ENCODE measurements around the gene SH3BGRL3. TPM values are rescaled to one million over a fixed set of nuclear protein-coding genes. Genes with fewer than 3 reads are reported as not detected.

Gene SH3BGRL3
- total RNA-seq, 1 donor from 2014 or later: 324 TPM

GRCh38 chr1:26315874-26316850, 36.3 kb downstream of the SH3BGRL3 start:
- Histone ChIP-seq H3K4me2 (ENCODE audit: low read length) (no peak overlapping the region), H3K27me3 (ENCODE audit: insufficient read depth, low read length) (peaks cover 3% of the 10 kb centered on the region), H3K27ac (ENCODE audit: low read depth, low read length) (no peak overlapping the region), H3K4me1 (ENCODE audit: insufficient read depth, low read length) (peaks cover 1% of the 10 kb centered on the region), H3K9ac (ENCODE audit: low read length) (no peak overlapping the region), H4K20me1 (ENCODE audit: insufficient read depth, low read length) (no peaks in the 10 kb centered on the region), H2AFZ (ENCODE audit: low read depth, low read length) (no peak overlapping the region), H3K79me2 (ENCODE audit: insufficient read depth, low read length) (no peaks in the 10 kb centered on the region), H3K36me3 (ENCODE audit: insufficient read depth, low read length) (no peaks in the 10 kb centered on the region), H3K9me3 (ENCODE audit: insufficient read depth, low read depth, low read length) (no peaks in the 10 kb centered on the region), H3K4me3 (ENCODE audit: insufficient read depth, low read depth, low read length) (no peak overlapping the region)
- DNase-seq (ENCODE audit: low read depth) (no peak), FAIRE-seq (no peak)
- Mint-ChIP-seq H3K4me3 (ENCODE audit: unreplicated experiment) (no peak overlapping the region), H3K4me1 (ENCODE audit: low read depth, unreplicated experiment) (peaks cover 6% of the 10 kb centered on the region), H3K9me3 (ENCODE audit: unreplicated experiment) (no peaks in the 10 kb centered on the region), H3K27me3 (ENCODE audit: low read depth, unreplicated experiment) (peaks cover 21% of the 10 kb centered on the region), H3K36me3 (ENCODE audit: low read depth, unreplicated experiment) (no peaks in the 10 kb centered on the region), H3K27ac (ENCODE audit: unreplicated experiment) (no peak overlapping the region)
- TF ChIP-seq CTCF (IDR thresholded peaks at IDR 0.05; ENCODE audit: insufficient read depth, low read depth, low read length) (no peak), EZH2 (IDR thresholded peaks at IDR 0.05; ENCODE audit: insufficient read depth, low read length) (no peak)

DNA sequence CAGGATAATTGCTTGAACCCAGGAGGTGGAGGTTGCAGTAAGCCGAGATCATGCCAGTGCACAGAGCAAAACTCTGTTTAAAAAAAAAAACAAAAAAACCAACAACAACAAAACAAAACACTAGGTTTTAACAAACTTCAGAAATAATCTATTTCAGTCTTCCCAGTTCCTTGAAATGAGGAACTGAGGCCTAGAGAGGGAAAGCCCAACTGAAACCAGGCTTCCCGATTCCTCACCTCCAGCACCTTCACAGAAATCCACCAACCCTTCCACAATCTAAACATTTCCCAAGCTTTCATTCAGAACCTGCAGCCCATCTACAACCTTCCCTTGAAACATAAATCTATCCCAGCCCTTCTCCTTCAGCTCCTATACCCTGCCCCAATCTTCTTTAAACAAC, 37.3 kb downstream of the SH3BGRL3 start:
- Histone ChIP-seq H3K9me3 (ENCODE audit: insufficient read depth, low read depth, low read length) (no peaks in the 10 kb centered on the region), H3K9ac (ENCODE audit: low read length) (no peak overlapping the region), H3K4me3 (ENCODE audit: insufficient read depth, low read depth, low read length) (no peak overlapping the region), H2AFZ (ENCODE audit: low read depth, low read length) (no peak overlapping the region), H3K4me2 (ENCODE audit: low read length) (no peak overlapping the region), H3K27me3 (ENCODE audit: insufficient read depth, low read length) (peaks cover 3% of the 10 kb centered on the region), H3K79me2 (ENCODE audit: insufficient read depth, low read length) (no peaks in the 10 kb centered on the region), H3K36me3 (ENCODE audit: insufficient read depth, low read length) (no peaks in the 10 kb centered on the region), H4K20me1 (ENCODE audit: insufficient read depth, low read length) (no peaks in the 10 kb centered on the region), H3K4me1 (ENCODE audit: insufficient read depth, low read length) (peaks cover 5% of the 10 kb centered on the region), H3K27ac (ENCODE audit: low read depth, low read length) (no peak overlapping the region)
- TF ChIP-seq EZH2 (IDR thresholded peaks at IDR 0.05; ENCODE audit: insufficient read depth, low read length) (no peak), CTCF (IDR thresholded peaks at IDR 0.05; ENCODE audit: insufficient read depth, low read depth, low read length) (no peak)
- H3K4me3 Mint-ChIP-seq (ENCODE audit: unreplicated experiment): no peak overlapping the region
- peaks cover 17% of the 10 kb centered on the region for H3K27me3 Mint-ChIP-seq (ENCODE audit: low read depth, unreplicated experiment)
- FAIRE-seq (no peak), DNase-seq (ENCODE audit: low read depth) (no peak)
- H3K4me1 Mint-ChIP-seq (ENCODE audit: low read depth, unreplicated experiment): peaks cover 7% of the 10 kb centered on the region
- H3K36me3 Mint-ChIP-seq (ENCODE audit: low read depth, unreplicated experiment): peaks cover 1% of the 10 kb centered on the region
- no peaks in the 10 kb centered on the region for H3K9me3 Mint-ChIP-seq (ENCODE audit: unreplicated experiment)
- H3K27ac Mint-ChIP-seq (ENCODE audit: unreplicated experiment): no peak overlapping the region

All from astrocyte (in vitro differentiated cells and primary cell).